Stimulated activated CD4-positive, alpha-beta T cell treated with anti-CD3 and anti-CD28 coated beads, Interleukin-4, amount 100 ng/mL, for 24 hours (primary cell): ENCODE data around the gene PABPN1L.
A peak's percentile ranks its signal among the peaks of the same experiment; 100 is the strongest.

Experiments
- DNase-seq: peaks from one replicate; pipeline ENCODE4 v3.0.0-alpha.2; 2020

The PABPN1L gene

GRCh38 chr16:88865742-88866141 is 718 bp downstream of the PABPN1L start:
- no peak for DNase-seq

- DNase-seq: no peak
Observed at GRCh38 chr16:88865310-88865709, 1.1 kb downstream of the PABPN1L start.

DNA sequence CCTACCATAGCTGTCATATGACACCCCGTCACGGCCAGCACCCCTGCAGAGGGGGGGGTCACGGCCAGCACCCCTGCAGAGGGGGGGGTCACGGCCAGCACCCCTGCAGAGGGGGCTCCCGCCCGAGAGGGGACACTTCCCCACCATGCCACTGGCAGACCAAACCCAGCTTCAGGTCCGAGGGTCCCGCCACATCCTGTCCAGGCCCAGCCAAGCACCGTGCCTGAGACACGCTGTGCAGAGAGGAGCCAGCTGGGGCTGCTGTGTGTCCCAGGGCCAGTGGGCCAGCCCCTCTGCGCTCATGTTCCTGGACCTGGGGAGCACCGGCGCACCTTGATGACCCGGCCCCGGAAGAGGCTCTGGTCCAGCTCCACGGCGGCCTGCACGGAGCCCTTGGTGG is 1.9 kb downstream of the PABPN1L start:
- no peak for DNase-seq

DNA sequence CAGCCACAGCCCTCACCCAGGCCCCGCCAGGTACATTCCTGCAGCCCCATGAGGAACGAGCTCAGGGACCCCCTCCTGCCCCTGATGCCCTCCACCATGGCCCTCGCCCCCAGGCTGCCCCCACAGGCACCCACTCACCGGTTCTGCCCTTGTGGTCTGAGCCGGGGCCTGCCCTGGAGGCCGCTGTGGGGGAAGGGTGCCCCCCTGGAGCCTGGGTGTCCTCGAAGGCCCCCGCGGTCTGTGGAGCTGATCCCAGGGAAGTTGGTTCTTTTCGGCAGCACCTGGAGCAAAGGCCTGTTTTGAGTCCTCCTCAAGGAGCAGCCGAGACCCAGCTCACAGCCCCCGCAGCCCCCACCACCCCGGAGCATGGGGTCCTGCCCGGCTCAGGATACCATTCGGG is 2.4 kb downstream of the PABPN1L start:
- no peak for DNase-seq

DNA sequence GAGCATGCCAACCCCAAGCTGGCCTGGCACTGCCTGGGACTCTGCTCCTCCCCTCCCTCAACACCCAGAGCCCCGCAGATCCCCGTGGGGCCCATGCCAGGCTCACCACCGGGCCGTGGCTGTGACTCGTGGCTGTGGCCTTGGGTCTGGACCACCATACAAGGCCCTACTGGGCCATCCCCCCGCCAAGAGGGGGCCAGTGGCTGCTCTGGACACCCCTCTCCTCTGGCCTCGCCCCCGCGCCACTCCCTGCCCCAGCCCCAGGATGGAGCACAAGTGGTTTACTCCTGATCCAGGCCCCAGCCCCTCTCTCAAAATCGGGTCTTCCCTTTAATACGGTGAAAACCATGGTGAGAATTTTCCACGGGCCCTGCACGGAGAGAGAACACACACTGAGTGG is 3.0 kb downstream of the PABPN1L start:
- no peak for DNase-seq

DNA sequence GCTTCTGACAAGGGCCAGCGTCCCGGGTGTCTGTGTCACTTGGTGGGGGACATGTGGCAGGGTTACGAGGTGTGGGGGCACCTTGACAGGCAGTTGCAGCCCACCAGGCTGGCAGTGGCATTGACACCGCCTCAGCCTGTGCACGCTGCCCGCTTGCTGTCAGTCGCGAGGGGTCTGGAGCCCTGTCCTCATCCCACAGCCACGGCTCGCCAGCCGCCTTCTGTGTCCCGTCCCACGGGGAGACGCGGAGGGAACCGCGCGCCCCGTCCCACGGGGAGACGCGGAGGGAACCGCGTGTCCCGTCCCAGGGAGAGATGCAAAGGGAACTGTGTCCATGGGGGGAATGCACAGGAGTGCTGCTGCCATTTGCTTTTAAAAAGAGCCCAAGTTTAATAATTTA is 3.5 kb downstream of the PABPN1L start:
- no peak for DNase-seq

DNA sequence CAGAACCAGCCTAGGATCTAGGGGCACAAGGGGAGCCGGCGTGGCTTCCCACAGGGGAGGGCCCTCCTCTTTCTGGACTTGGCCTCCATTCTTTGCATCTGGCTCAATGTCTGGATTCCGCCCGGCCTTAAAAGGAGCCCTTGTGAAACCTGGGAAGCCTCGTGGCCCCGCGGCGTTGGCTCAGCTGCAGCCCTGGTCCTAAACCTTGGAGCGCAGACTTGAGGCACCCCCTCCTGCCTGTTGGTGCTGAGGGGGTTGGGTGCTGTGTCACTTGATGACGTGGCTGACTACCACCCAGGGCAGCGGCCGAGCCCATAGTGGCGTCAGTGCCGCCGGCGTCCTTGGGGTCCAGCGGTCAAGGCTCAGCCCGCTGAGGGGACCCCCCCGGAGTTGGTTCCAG is 5.1 kb downstream of the PABPN1L start:
- no peak for DNase-seq

DNA sequence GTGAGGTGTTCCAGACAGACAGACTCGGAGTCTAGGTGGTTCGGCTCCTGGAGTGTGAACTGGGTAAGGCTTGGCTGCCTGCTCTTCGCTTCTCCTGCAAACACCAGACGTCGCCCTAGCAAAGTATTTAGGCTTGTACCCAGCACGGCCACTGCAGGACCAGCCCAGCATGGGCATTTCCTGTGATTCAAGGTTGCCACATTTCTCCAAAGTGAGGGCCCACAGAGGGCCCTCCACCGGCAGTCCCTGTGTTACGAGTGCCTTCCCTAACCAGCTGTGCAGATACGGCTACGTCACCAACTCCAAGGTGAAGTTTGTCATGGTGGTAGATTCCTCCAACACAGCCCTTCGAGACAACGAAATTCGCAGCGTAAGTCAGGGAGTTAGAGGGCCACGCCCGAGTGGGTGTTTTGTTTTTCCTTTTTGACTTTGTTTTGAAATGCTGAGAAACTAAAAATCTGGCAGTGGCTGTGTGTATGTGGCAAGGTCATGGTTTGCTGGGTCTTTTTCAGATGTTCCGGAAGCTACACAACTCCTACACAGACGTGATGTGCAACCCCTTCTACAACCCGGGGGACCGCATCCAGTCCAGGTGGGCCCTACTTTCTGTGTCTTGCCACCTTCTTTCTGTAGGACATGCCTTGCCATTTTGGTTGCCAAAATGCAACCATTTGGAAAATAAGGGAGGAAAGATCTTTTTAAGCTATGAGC is 6.9 kb downstream of the PABPN1L start:
- DNase-seq: no peak

DNA sequence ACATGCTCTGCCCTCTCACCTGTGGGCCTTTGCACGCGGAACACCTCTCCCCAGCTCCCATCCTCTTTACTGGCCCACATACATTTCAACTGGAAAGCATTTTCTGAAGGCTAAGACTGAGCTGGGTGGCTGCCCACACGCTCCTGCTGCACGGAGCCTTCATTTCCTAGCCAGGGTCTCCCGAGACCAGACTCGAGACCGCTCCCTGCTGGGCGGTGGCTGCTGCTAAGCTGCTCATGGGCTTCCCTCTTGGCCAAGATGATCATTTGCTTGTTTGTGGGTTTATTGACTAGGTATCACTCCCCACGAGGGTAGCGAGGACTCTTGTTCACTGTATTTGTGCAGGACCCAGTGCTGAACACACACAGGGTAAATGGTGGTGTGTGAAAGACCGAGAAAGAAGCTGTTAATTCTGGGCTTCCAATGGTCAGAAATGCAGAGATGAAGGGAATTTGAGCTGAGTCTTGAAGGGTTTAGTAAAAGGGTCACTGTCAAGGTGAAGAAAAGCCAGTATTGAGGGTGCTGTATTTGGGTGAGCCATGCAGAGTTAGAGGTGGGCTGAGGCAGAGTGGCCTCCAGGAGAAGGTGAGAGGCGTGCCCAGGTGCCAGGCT is 8.6 kb downstream of the PABPN1L start:
- peak; percentile 80 for DNase-seq

GRCh38 chr16:88856828-88857727 is 9.4 kb downstream of the PABPN1L start, which contains the start of the genes GALNS and TRAPPC2L:
Gene GALNS (minus strand): TSS chr16:88856947. CDS start chr16:88856877, 70 bp downstream.
Gene TRAPPC2L (plus strand): TSS chr16:88857127. CDS start chr16:88857151, 24 bp downstream.
- peak; percentile 99 for DNase-seq

GRCh38 chr16:88856122-88856827 is 10.2 kb downstream of the PABPN1L start:
- DNase-seq: no peak

- DNase-seq: no peak
Observed at GRCh38 chr16:88855736-88856121, 10.7 kb downstream of the PABPN1L start.

GRCh38 chr16:88855176-88855575 is 11.3 kb downstream of the PABPN1L start:
- DNase-seq: no peak

GRCh38 chr16:88854306-88855111 is 12.0 kb downstream of the PABPN1L start:
- DNase-seq: peak; percentile 14

- DNase-seq: no peak
Observed at GRCh38 chr16:88853325-88853941, 13.0 kb downstream of the PABPN1L start.

DNA sequence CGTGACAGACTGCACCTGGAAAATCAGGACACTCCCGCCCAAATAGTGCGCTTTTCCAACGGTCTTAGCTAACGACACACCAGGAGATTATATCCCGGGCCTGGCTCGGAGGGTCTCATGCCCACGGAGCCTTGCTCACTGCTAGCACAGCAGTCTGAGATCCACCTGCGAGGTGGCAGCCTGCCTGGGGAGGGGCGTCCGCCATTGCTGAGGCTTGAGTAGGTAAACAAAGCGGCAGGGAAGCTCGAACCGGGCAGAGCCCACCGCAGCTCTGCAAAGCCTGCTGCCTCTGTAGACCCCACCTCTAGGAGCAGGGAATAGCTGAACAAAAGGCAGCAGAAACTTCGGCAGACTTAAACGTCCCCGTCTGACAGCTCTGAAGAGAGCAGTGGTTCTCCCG is 14.8 kb downstream of the PABPN1L start:
- DNase-seq: no peak

DNA sequence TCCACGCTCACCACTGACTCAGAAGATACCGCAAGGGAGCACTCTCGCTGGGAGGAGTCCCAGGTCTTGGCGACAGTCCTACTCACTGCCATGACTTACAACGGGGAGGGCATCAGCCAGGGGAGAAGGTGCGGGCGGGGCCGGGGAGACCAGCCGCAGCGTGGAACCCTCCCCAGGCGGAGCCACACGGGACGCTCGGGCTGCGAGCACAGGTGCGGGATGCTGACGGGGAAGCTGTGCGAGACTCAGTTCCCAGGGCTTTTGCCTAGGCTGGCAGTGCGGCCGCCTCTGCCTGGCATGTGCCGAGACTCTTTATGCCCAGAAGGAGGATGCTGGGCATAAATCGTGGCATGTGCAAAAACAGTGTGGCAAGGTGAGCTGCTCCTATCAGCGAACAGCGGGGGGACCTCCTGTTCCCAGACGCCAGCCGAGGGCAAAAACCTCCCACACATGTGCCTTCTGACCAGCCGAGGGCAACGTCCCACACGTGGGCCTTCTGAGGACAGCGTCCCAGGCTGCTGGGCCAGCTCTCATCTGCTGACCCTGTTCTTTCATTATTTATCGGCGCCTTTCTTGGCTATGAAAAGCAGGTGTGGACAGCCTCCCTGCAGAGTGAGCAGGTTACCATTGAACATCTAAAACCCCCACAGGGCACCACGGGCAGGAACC is 15.8 kb downstream of the PABPN1L start:
- DNase-seq: no peak

GRCh38 chr16:88848557-88848956 is 17.9 kb downstream of the PABPN1L start:
- DNase-seq: no peak

DNA sequence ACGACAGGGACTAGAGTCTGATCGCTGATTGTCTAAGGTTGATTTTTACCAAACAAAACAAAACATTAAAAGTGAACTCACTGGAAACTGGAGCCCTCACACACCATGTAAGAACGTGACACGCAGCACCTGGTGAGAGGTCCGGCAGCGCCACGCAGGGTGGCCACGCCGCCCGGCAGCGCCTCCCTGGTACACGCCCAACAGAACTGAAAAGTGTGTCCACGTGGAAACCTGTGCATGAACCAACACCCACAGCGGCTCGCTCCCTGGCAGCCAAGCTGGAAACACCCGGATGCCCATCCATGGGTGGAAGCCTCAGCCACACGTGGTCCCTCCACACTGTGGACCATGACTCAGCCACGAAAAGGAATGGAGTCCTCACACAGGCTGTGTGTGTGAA is 18.8 kb downstream of the PABPN1L start:
- no peak for DNase-seq

DNA sequence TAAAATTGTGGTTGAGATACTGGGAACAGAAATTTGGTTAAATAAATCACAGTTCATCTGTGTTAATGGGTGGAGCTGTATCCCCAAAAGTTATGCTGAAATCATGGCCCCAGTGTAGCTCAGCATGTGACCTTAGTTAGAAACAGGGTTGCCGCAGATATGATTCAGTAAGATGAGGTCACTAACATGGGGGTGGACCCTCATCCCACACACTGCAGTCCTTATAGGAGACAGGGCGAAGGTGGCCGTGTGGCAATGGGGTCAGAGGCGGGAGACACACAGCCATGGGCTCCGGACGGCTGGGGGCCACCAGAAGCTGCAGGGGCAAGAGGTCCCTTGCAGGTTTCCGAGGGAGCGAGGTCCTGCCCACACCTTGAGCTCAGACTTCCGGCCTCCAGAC is 20.4 kb downstream of the PABPN1L start:
- DNase-seq: no peak

DNA sequence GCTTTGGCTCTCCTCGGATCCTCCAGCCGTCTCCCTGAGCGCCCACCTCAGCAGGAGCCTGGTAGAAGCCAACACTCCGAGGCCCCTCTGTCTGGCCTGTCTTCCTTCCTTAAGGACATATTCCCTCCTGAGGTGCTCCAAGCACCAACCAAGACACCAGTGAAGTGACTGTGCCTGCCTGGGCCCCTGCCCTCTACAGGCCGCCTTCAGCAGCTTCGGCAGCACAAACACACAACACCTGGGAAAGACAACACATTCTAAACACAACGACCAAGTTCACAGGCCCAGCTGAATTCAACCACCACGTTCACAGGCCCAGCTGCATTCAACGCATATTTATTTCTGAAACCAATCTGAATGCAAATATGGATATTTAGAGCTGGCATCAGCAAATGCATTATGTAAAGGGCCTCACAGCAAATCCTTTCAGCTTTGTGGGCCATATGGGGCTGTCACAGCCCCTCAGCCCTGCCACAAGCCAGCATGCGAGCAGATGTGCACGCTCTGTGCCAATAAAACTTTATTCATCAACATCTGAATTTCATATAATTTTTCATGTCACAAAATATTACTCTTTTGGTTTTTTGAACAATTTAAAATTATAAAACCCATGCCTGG is 21.9 kb downstream of the PABPN1L start:
- DNase-seq: no peak
